GM04503 (cell line): ENCODE results near the gene PCDH12.

ENCODE experiments used
- DNase-seq: peaks from one replicate; pipeline ENCODE4 v3.0.0-alpha.2; 2012; ENCODE audit warnings: low read depth

The PCDH12 gene

GRCh38 chr5:141958113-141958512 lies at the start of gene PCDH12:
PCDH12 (minus strand) TSS chr5:141958202; CDS start chr5:141957851, 351 bp downstream.
- no peak for DNase-seq

- DNase-seq: no peak
Measured at GRCh38 chr5:142007237-142007544, 49.2 kb upstream of the PCDH12 start.

DNA sequence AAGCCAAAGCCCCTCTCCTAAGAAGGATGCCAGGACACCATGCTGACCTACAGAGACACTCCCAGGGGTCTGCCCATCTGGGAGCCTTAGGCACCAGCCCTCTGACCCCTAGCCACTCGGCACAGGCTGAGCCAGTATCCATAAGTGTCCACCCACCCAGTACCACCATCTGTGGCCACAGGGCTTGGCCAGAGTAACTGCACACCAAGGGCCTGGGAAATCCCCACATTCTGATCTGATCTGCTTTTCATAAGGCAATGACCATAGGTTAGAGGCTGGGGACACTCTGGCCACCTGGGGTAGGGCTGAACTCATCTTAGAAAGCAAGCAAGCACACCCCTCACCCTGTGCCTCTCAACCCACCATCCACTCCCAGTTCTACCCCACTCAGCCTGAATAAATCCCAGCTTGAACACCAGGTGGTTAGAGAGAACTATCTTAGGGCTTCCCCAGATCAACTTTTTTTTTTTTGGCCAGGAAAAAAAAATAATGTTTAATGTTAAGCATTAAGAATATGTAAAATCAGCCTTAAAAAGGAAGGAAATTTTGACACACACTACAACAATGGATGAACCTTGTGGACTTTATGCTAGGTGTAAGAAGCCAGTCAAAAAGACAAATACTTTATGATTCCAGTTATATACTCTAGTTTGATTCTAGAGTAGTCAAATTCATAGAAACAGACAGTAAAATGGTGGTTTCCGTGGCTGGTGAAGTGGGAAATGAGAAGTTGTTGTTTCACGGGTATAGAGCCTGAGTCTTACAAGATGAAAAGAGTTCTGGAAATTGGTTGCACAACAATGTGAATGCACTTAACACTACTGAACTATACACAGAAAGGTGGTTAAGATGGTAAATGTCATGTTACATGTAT lies 48.6 kb upstream of the PCDH12 start:
- no peak for DNase-seq

- DNase-seq: no peak
Measured at GRCh38 chr5:142003266-142003800, 45.3 kb upstream of the PCDH12 start.

GRCh38 chr5:142000704-142001484 lies 42.9 kb upstream of the PCDH12 start:
- no peak for DNase-seq

- no peak for DNase-seq
Measured at GRCh38 chr5:142000173-142000572, 42.2 kb upstream of the PCDH12 start.

GRCh38 chr5:141997358-141997960 lies 39.5 kb upstream of the PCDH12 start:
- no peak for DNase-seq

GRCh38 chr5:141995656-141996055 lies 37.7 kb upstream of the PCDH12 start:
- DNase-seq: no peak

DNA sequence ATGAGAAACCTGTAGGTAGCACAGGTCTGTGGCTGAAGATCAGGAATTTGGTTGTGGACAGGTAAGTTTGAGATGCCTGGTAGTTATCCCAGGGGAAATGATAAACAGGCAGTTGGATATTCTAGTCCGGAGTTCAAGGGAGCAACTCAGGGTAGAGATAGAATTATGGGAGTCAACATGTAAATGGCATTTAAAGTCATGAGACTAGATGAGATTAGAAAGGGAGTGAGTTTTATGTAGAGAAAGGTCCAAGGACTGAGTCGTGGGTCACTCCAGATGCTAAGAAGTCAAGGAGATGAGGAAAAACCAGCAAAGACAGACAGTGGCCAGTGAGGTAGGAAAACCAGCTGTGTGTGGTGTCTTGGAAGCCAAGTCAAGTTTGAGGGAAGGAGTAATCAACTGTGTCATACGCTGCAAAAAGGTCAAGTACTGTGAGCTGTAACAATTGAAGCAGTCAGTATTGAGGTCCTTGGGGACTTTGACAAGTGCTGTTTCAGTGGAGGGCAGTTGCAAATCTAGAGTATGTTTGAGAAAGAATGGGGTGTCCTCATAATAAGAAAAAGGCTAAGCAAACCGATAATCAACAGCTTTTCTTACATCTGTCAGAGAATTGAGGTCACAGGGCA lies 36.6 kb upstream of the PCDH12 start:
- DNase-seq: no peak

GRCh38 chr5:141992349-141992963 lies 34.5 kb upstream of the PCDH12 start:
- no peak for DNase-seq

DNA sequence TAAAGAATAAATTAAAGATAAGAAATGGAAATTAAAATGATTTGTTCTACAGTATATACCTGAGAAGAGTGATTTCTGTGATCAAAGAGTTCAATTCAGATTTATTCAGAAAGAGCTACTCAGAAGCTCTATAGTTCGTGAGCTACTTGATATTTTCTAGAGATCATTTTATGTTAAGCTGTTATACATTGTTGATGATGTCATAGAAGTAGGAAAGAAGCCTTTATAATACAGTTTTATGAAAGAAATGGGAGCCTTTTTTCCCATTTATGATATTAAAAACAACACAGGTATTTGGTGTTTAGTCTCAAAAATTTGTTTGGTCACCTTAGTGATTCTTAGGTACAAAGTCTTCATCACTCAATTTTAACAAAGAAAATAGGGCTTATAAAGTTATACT lies 31.7 kb upstream of the PCDH12 start:
- no peak for DNase-seq

DNA sequence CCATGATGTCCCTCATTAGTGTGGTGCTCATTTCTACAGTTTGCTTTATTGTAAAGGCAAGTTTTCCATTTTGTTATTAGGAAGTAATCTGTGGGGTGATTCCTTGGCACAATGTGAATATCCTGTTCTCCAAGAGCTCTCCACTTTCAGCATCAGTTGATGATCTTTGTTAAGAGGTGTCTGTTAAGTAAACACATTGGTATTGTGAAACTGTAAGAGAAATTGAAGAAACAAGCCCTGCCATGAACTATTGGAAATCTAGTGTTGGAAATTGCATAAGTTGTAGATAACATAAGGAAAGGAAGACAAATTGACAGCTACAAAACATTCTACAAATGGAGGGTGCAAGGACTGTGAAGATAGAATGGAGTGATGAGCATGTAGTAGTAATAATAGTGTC lies 28.1 kb upstream of the PCDH12 start:
- DNase-seq: no peak

DNA sequence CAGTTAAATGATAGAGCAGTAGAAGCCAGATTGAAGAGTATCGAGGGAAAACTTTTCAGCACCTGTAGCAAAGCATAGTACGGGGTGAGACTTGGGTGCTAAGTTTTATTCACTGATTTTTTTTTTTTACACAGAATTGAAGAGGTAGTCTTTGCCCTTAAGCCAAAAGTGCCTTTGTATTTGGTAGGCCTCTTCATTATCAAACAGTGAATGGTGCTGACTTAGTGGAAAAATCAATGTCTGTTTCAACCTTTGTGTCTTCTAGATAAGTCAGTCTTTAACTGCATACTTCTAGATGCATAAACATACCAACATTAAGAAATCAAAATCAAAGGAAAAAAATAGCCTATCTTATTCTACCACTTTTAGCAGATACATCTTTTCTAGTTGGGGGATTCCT lies 24.6 kb upstream of the PCDH12 start:
- no peak for DNase-seq

DNA sequence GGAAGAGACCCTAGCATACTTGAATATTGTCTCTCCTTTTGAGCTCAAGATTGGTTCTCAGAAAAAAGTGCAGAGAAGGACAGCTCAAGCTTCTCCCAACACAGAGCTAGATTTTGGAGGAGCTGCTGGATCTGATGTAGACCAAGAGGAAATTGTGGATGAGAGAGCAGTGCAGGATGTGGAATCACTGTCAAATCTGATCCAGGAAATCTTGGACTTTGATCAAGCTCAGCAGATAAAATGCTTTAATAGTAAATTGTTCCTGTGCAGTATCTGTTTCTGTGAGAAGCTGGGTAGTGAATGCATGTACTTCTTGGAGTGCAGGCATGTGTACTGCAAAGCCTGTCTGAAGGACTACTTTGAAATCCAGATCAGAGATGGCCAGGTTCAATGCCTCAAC lies 20.4 kb upstream of the PCDH12 start:
- no peak for DNase-seq

DNA sequence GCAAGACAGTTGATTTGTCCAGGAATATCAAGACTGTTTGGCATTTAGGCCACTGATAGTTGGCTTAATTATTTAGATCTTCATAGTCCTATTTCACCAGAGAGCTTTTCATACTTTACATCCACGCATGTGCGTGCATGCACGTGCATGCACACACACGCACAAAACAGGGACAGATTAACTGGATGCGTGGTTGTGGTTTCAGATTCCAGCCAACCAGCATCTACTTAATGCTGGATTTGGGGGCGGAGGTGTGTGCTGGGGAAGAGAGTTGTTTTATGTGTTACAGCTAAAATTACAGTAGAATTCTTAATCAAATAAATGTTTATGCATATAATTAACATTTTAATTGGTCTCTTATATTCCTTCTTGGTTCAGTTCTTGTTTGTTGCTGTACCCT lies 18.2 kb upstream of the PCDH12 start:
- DNase-seq: no peak

DNA sequence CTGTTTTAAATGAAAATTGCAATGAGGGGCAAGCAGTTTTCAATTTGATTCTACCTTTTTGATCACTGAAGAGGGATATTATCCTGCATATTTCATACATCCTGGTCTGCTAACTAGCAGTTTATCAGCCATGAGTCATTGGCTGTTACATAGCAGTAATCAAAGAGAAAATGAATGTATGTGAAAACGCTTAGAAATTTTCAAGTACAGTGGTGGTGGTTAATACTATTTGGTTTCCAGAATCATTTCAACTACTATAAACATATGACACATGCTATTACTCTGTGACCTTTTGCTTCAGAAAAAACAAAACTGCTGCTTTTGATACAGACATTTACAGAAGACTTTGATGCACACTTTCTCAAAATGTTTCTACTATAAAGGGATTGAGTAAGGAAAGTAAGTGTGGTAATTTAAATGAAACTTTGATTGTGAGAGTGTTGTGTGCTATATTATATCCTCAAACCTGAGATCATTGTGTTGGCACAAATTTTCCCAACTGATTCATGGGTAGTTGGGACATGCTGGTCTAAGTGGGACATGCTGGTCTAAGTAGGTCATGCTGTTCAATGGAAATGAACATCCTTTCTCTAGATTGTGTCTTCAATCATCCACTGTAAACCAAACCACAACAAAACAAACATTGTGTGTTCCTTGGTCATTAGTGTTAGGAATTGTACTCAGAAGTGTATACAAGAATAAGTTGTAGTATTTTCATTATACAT lies 16.0 kb upstream of the PCDH12 start:
- DNase-seq: no peak

DNA sequence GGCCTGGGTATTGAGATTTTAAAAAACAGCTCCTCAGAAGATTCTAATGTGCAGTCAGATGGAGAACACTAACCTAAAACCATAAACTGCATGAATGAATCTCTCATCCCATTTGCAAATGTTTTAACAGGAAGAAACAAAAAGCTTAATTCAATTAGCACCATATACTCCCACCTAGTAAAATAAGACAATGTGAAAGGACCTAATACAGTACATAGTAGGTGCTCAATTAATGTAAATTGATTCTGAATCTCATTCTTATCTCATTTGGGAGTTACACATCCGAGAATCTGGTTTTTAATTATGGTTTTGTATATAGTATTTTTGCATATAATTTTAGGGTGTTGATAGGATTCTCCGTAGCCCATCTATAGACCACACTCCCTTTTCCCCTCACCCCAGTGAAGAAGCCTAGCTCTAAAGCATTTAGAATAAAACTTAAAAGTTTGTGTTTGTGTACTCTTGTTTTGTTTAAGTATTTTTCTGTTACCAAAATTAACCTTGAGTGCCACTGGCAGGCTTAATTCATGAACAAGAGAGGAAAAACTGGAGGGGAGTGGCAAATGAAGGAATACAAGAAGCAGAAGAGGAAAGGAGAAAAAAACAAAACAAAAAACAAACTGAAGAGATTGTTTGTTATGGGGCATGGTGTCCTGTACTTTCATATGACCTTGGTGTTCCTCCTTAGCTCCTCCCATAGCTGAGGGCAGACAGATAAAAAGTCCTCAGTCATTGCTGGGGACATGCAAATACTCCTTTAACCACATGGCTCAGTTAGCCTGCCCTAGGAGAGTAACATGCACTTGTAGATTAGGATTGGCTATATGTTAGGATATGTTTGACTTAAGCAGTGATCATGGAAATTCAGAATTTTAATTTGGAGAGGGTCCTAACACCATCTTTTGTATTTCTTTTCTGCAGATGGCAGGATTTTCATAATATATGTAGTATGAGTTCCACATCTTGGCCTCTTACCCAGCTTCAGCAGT lies 12.1 kb upstream of the PCDH12 start:
- no peak for DNase-seq

DNA sequence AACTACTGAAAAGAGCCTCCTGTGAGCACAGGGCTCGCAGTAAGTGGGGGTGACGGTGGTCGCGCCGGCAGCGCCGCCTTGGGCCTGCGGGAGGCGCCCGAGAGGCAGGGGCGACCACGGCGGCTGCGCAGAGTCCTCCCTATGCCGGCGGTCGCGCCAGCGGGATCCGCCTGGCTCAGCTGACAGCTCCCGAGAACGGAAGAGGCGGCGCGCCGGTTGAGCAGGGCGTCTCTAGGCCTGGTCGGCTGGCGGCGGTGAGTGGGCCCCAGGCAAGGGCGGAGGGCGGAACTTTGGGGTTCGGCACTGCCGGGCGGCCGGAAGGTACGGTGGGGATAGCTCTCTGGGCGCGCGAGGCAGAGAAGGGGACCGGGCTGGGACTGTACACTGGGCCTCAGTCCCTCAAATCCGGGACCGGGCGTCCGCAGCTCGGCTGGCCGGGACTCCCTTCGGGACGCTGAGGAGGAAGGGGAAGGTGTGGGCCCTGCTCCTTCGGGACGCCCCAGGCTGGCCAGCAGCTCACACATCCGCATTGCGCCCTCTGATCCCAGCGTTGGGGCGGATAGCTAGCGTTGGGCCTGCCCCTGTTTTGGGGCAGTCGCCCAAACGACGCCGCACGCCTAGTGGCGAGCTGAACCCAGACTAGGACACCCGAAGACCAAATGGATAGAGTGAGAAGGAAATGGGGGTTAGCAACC lies 11.1 kb upstream of the PCDH12 start, which contains the start of gene RNF14:
TSS of gene RNF14 (plus strand) at position 192 of the 695 bp plus-strand sequence. CDS start 4,484 bp downstream, outside the sequence.
- peak; percentile 56 for DNase-seq

DNA sequence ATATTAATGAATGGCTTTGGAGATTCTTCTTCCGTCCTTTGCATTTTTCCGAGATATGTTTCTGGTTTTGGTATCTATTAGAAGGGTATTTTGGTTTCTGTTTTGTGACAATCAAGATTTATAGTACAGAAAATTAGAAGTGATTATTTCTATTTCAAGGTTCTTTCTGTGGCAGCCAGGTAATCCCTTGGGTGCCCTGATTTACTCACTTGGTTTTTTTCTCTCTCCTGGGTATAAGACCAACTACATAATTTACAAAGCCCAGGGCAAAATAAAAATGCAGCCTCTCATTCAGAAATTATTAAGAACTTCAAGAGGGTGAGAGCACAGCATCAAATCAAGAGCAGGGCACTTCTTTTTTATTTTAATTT lies 8.9 kb upstream of the PCDH12 start:
- no peak for DNase-seq
